IPS DF 6.9 (cell line): ENCODE results near the gene CLCN1.

ENCODE experiments used
- DNase-seq: peaks from one replicate; pipeline ENCODE4 v3.0.0-alpha.2; 2013; ENCODE audit warnings: low read depth, low spot score
- H3K27ac ChIP-seq: one replicate; pipeline ENCODE4 v1.5.1; 2013; ENCODE audit warnings: low read length, control low read depth
- H3K27me3 ChIP-seq: 2 replicates; pipeline ENCODE4 v1.6.1; 2013; ENCODE audit warnings: mild to moderate bottlenecking, low read length; ENCODE audit not compliant: control insufficient read depth, insufficient read depth
- H3K36me3 ChIP-seq: 2 replicates; pipeline ENCODE4 v1.6.1; 2013; ENCODE audit warnings: low read length; ENCODE audit not compliant: control insufficient read depth, insufficient read depth
- H3K4me1 ChIP-seq: 2 replicates; pipeline ENCODE4 v1.6.1; 2013; ENCODE audit warnings: low read length; ENCODE audit not compliant: control insufficient read depth, insufficient read depth
- H3K4me3 ChIP-seq: 2 replicates; pipeline ENCODE4 v1.5.1; 2013; ENCODE audit warnings: mild to moderate bottlenecking, low read length
- H3K9me3 ChIP-seq: 2 replicates; pipeline ENCODE4 v1.6.1; 2013; ENCODE audit warnings: low read length, inconsistent platforms; ENCODE audit not compliant: control insufficient read depth, insufficient read depth
- WGBS: extraction: QIAGEN DNeasy Blood & Tissue Kit; methylation state at CpG from one replicate; pipeline ENCODE4 v1.1.7; 2013; ENCODE audit warnings: mixed read lengths, missing lambda C conversion rate; ENCODE audit not compliant: insufficient read length, insufficient coverage; 5-methylcytosine and 5-hydroxymethylcytosine counted together

The CLCN1 gene

GRCh38 chr7:143351574-143351973 is 35.7 kb downstream of the CLCN1 start:
- Histone ChIP-seq H3K36me3 (peaks cover 9% of the 10 kb centered on the region; the same call in 1 of the 2 replicates), H3K4me3 (no peak overlapping the region), H3K9me3 (no peaks in the 10 kb centered on the region), H3K27ac (no peak overlapping the region), H3K4me1 (peaks cover 2% of the 10 kb centered on the region), H3K27me3 (no peaks in the 10 kb centered on the region)
- no peak for DNase-seq
- no CpG with 5 or more reads among the region's 9 CpGs for WGBS

GRCh38 chr7:143352531-143353002 is 36.7 kb downstream of the CLCN1 start:
- no peak overlapping the region for H3K4me3 ChIP-seq
- peaks cover 2% of the 10 kb centered on the region for H3K4me1 ChIP-seq
- H3K36me3 ChIP-seq: peaks cover 15% of the 10 kb centered on the region; the same call in 1 of the 2 replicates
- no peak overlapping the region for H3K27ac ChIP-seq
- H3K27me3 ChIP-seq: no peaks in the 10 kb centered on the region
- WGBS: no CpG with 5 or more reads among the region's 11 CpGs
- no peaks in the 10 kb centered on the region for H3K9me3 ChIP-seq
- no peak for DNase-seq

- Histone ChIP-seq H3K4me1 (peaks cover 2% of the 10 kb centered on the region), H3K27me3 (no peaks in the 10 kb centered on the region), H3K9me3 (no peaks in the 10 kb centered on the region), H3K4me3 (no peak overlapping the region), H3K27ac (no peak overlapping the region), H3K36me3 (peaks cover 15% of the 10 kb centered on the region; the same call in 1 of the 2 replicates)
- no CpG with 5 or more reads among the region's 8 CpGs for WGBS
- no peak for DNase-seq
Measured at GRCh38 chr7:143354376-143354775, 38.5 kb downstream of the CLCN1 start.

- H3K36me3 ChIP-seq: peaks cover 17% of the 10 kb centered on the region; the same call in 1 of the 2 replicates
- H3K4me3 ChIP-seq: no peak overlapping the region
- H3K27me3 ChIP-seq: no peaks in the 10 kb centered on the region
- H3K27ac ChIP-seq: no peak overlapping the region
- WGBS: no CpG with 5 or more reads among the region's 8 CpGs
- no peak for DNase-seq
- peaks cover 2% of the 10 kb centered on the region for H3K4me1 ChIP-seq
- no peaks in the 10 kb centered on the region for H3K9me3 ChIP-seq
Measured at GRCh38 chr7:143354965-143355364, 39.1 kb downstream of the CLCN1 start.

- DNase-seq: no peak
- H3K36me3 ChIP-seq: peaks cover 17% of the 10 kb centered on the region; the same call in 1 of the 2 replicates
- no CpG with 5 or more reads among the region's 16 CpGs for WGBS
- H3K9me3 ChIP-seq: no peaks in the 10 kb centered on the region
- peaks cover 2% of the 10 kb centered on the region for H3K4me1 ChIP-seq
- no peaks in the 10 kb centered on the region for H3K27me3 ChIP-seq
- H3K4me3 ChIP-seq: no peak overlapping the region
- no peak overlapping the region for H3K27ac ChIP-seq
Measured at GRCh38 chr7:143355450-143356385, 39.8 kb downstream of the CLCN1 start.

GRCh38 chr7:143356414-143357050 is 40.6 kb downstream of the CLCN1 start:
- H3K9me3 ChIP-seq: no peaks in the 10 kb centered on the region
- no peaks in the 10 kb centered on the region for H3K27me3 ChIP-seq
- WGBS: no CpG with 5 or more reads among the region's 13 CpGs
- peaks cover 2% of the 10 kb centered on the region; the same call in 1 of the 2 replicates for H3K4me1 ChIP-seq
- no peak overlapping the region for H3K4me3 ChIP-seq
- peaks cover 17% of the 10 kb centered on the region; the same call in 1 of the 2 replicates for H3K36me3 ChIP-seq
- DNase-seq: no peak
- H3K27ac ChIP-seq: no peak overlapping the region

- Histone ChIP-seq H3K4me1 (no peaks in the 10 kb centered on the region; the same call in none of the 2 replicates), H3K4me3 (no peak overlapping the region), H3K36me3 (peaks cover 17% of the 10 kb centered on the region; the same call in 1 of the 2 replicates), H3K9me3 (no peaks in the 10 kb centered on the region), H3K27me3 (0 out of 2 replicates have a peak, but pooled peaks cover under 1% of the 10 kb centered on the region), H3K27ac (no peak overlapping the region)
- no CpG with 5 or more reads among the region's 12 CpGs for WGBS
- DNase-seq: no peak
Measured at GRCh38 chr7:143358626-143359025, 42.7 kb downstream of the CLCN1 start.

GRCh38 chr7:143359771-143360353 is 44.0 kb downstream of the CLCN1 start:
- Histone ChIP-seq H3K27ac (no peak overlapping the region), H3K4me1 (no peaks in the 10 kb centered on the region; the same call in none of the 2 replicates), H3K27me3 (0 out of 2 replicates have a peak, but pooled peaks cover 2% of the 10 kb centered on the region), H3K36me3 (peaks cover 17% of the 10 kb centered on the region; the same call in 1 of the 2 replicates), H3K4me3 (no peak overlapping the region), H3K9me3 (no peaks in the 10 kb centered on the region)
- no CpG with 5 or more reads among the region's 11 CpGs for WGBS
- no peak for DNase-seq

GRCh38 chr7:143360788-143361551 is 45.1 kb downstream of the CLCN1 start:
- Histone ChIP-seq H3K9me3 (no peaks in the 10 kb centered on the region), H3K27ac (no peak overlapping the region), H3K27me3 (0 out of 2 replicates have a peak, but pooled peaks cover 2% of the 10 kb centered on the region), H3K4me3 (peak overlapping the region; percentile 84; the same call in 1 of the 2 replicates), H3K4me1 (no peaks in the 10 kb centered on the region; the same call in 1 of the 2 replicates), H3K36me3 (peaks cover 14% of the 10 kb centered on the region; the same call in 1 of the 2 replicates)
- WGBS: no CpG with 5 or more reads among the region's 19 CpGs
- DNase-seq: no peak
